Heart left ventricle (tissue), 16 donors: Measurements from ENCODE around the gene HTRA3. TPM values are rescaled to one million over a fixed set of nuclear protein-coding genes. Genes with fewer than 3 reads are reported as not detected.
A peak's percentile ranks its signal among the peaks of the same experiment; 100 is the strongest.

ENCODE experiments used
- ATAC-seq, 4 donors: fragments of 200-7000 bp; cut with Tn5 transposase; one replicate each; pipeline ENCODE4 v1.9.1; 2020 to 2022; ENCODE audit warnings: moderate library complexity in 4 of 4, mild to moderate bottlenecking in 3 of 4, moderate number of reproducible peaks in 1 of 4
- DNase-seq, 5 donors: peaks; one replicate each; pipeline ENCODE4 v3.0.0-alpha.2; 2020
- H3K27ac ChIP-seq, 12 donors: fragments of 200-600 bp; sonication (generic) in 4 of 12; one replicate each; pipeline versions ENCODE4 v1.5.0 to v1.8.0; 2016 to 2022; ENCODE audit warnings: mild to moderate bottlenecking in 2 of 12
- H3K27me3 ChIP-seq, 9 donors: fragments of 200-600 bp; sonication (generic) in 2 of 9; one replicate each; pipeline versions ENCODE4 v1.5.1 to v1.8.0; 2016 to 2022; ENCODE audit warnings: mild to moderate bottlenecking in 3 of 9
- H3K36me3 ChIP-seq, 9 donors: fragments of 200-600 bp; sonication (generic) in 2 of 9; one replicate each; pipeline versions ENCODE4 v1.5.0 to v1.8.0; 2018 to 2022; ENCODE audit warnings: mild to moderate bottlenecking in 2 of 9
- H3K4me1 ChIP-seq, 12 donors: fragments of 200-600 bp; sonication (generic) in 4 of 12; one replicate each; pipeline versions ENCODE4 v1.5.0 to v1.8.0; 2016 to 2022; ENCODE audit warnings: mild to moderate bottlenecking in 3 of 12
- H3K4me3 ChIP-seq, 12 donors: fragments of 200-600 bp; sonication (generic) in 4 of 12; one replicate each; pipeline versions ENCODE4 v1.5.0 to v1.8.0; 2017 to 2022; ENCODE audit warnings: mild to moderate bottlenecking in 9 of 12, moderate library complexity in 4 of 12
- H3K9me3 ChIP-seq, 12 donors: fragments of 200-600 bp; sonication (generic) in 4 of 12; one replicate each; pipeline versions ENCODE4 v1.5.0 to v1.8.0; 2016 to 2022; ENCODE audit warnings: mild to moderate bottlenecking in 1 of 12
- POLR2A ChIP-seq, 2 donors: fragments of 450-650 bp; IDR thresholded peaks; one replicate each; pipeline ENCODE4 v1.6.1; 2017; ENCODE audit warnings: antibody characterized with exemption in 2 of 2, mild to moderate bottlenecking in 2 of 2, moderate library complexity in 2 of 2
- WGBS, 4 donors: extraction: QIAGEN DNeasy Blood & Tissue Kit in 2 of 4; methylation state at CpG; one replicate each; pipeline versions ENCODE4 v1.1.5 to v1.1.7; 2013 to 2018; 5-methylcytosine and 5-hydroxymethylcytosine counted together
- intact Hi-C, 10 donors: fragments of 100-400 bp; cut with DNase I; formaldehyde crosslinking; loops; one replicate each; pipeline versions ENCODE4 v1.11.1 to v1.14.2; 2022
- polyA plus RNA-seq, 2 donors: library from polyadenylated mRNA; stranded (reverse); fragments of 200-250 nt; gene quantifications; one replicate each; pipeline ENCODE4 v1.2.3, GENCODE V29; 2013
- total RNA-seq, 9 donors: library from RNA; depleted of rRNA in 2 of 9; stranded (reverse); fragments of >200 nt in 2 of 9; fragmentation: NEBNext Ultra II Directional in 3 of 9; extraction: Animal tissue kit (Norgen Biotek cat#: 25700) in 3 of 9; gene quantifications; one replicate each; pipeline versions ENCODE4 v1.1.0 to v1.2.4, GENCODE V29; 2016 to 2023
- TF ChIP-seq, protein P1 (sequence below), 12 donors: fragments of 200-600 bp; sonication (generic) in 4 of 12; IDR thresholded peaks; one replicate each; pipeline versions ENCODE4 v1.5.0 to v1.8.0; 2018 to 2022; ENCODE audit warnings: antibody characterized with exemption in 12 of 12, mild to moderate bottlenecking in 5 of 12
- donor health status: ischemic (EF 13 %, LVEDD 7.1; RV severe dilation, severe dysfunction).
- donor health status: healthy with polysubstance abuse.
- donor health status: DM: no; HTN: yes; CAD: no.
- donor health status: DM: no; HTN: no; CAD: no.
- donor health status: ischemic (EF 25% LVEDD 6.9; RV normal size, moderate dysfunction).
- donor health status: ischemic (EF 25% LVEDD 5.7; RV mildly dilated, moderate dysfunction).
- donor health status: healthy.
- donor health status: DM: yes; HTN: yes; CAD: no.
- donor health status: ischemic (EF 35%, LVEDD 5.7; RV mildly dilated, moderate dysfunction).
- donor health status: nonischemic (EF 11% LVEDD 7.7; RV severe dilation, severe dysfunction).
- donor health status: DM: yes; HTN: yes; CAD: no.
- donor health status: PGD.
- donor health status: ischemic (EF 29% LVEDD 5.4; RV normal size, mild dysfunction).
- donor health status: nonischemic (EF 23%, LVEDD 6.1; RV moderate dilation, normal function).

Gene HTRA3
- total and polyA plus RNA-seq, 11 donors, result 26.8 to 84.6 (median 50.1) TPM

DNA sequence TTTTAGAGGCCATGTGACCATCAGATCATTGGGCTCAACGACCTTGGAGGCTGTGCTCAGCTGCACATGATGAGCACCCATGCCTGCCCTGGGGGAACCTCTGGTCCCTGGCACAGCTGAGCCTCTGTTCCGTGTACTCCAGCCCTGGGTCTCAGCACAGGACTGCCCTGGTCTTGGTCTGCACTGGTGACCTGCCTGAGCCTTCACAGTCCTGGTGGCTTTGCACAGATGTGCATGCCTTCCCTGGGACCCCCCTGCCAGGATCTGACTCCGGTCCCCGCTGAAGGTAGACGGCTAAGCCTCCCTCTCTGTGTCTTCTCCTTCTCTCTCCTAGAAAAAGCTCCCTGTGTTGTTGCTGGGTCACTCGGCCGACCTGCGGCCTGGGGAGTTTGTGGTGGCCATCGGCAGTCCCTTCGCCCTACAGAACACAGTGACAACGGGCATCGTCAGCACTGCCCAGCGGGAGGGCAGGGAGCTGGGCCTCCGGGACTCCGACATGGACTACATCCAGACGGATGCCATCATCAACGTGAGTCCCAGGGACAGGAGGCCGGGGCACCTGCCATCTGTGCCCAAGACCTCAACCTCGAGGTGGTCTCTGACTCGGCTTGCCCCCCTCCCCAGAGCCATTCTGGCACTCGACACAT, 21.6 kb downstream of the HTRA3 start:
- H3K4me1 ChIP-seq, result peaks cover 0 to 8% (median 0%) of the 10 kb centered on the region in 12 donors
- DNase-seq, result peak in 4 of 5 donors; percentile 4 to 53 (median 15)
- H3K27me3 ChIP-seq, result no peaks in the 10 kb centered on the region
- no peak for ATAC-seq
- TF ChIP-seq, protein P1, sequence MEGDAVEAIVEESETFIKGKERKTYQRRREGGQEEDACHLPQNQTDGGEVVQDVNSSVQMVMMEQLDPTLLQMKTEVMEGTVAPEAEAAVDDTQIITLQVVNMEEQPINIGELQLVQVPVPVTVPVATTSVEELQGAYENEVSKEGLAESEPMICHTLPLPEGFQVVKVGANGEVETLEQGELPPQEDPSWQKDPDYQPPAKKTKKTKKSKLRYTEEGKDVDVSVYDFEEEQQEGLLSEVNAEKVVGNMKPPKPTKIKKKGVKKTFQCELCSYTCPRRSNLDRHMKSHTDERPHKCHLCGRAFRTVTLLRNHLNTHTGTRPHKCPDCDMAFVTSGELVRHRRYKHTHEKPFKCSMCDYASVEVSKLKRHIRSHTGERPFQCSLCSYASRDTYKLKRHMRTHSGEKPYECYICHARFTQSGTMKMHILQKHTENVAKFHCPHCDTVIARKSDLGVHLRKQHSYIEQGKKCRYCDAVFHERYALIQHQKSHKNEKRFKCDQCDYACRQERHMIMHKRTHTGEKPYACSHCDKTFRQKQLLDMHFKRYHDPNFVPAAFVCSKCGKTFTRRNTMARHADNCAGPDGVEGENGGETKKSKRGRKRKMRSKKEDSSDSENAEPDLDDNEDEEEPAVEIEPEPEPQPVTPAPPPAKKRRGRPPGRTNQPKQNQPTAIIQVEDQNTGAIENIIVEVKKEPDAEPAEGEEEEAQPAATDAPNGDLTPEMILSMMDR (IDR thresholded peaks at IDR 0.05), result no peak
- TF ChIP-seq POLR2A (IDR thresholded peaks at IDR 0.05), result no peak
- no peak overlapping the region for H3K4me3 ChIP-seq
- intact Hi-C loops, result no loop called here
- H3K27ac ChIP-seq, result no peak overlapping the region
- no peaks in the 10 kb centered on the region for H3K9me3 ChIP-seq
- WGBS, 4 donors, result 85 to 89% (median 86%) methylated on average over 9 to 21 of the region's 21 CpGs
- peaks cover 0 to 66% (median 12%) of the 10 kb centered on the region in 9 donors for H3K36me3 ChIP-seq

DNA sequence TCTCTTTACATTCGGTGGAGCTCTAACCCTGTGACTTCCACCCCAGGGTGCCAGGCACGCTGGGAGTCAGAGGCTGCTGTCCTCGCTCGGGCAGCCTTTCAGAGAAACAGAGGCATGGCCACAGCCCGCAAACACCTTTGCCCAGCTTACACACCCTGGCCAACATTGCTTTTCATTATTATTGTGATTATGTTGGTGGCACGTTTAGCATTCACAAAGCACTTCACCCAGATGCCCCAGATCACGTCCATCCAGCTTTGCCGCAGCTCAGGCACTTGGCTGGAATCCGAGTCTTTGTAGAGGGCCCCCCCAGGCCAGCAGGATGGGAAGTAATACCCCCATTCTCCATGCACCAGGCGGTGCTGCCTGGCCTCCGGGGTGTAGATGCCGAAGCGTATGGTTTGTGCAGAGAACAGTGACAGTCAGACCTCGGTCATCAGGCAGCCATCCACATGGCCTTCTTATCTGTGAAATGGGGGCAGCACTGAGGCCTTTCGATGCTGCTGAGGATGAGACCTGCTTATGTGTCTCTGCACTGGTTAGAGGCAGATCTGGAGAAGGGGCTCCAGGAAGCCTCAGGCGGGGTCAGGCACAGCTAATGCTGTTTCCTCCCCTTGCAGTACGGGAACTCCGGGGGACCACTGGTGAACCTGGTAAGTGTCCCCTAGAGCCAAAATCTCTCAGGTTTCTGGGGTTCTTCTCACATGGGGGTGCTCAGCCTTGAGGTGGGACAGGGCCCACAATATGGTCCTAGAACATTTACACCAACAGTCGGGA, 22.3 kb downstream of the HTRA3 start:
- Histone ChIP-seq H3K36me3 (peaks cover 0 to 74% (median 12%) of the 10 kb centered on the region in 9 donors), H3K27me3 (no peaks in the 10 kb centered on the region), H3K4me3 (no peak overlapping the region), H3K27ac (no peak overlapping the region), H3K4me1 (peaks cover 0 to 3% (median 0%) of the 10 kb centered on the region in 12 donors), H3K9me3 (no peaks in the 10 kb centered on the region)
- 91 to 94% (median 92%) methylated on average over 16 to 19 of the region's 19 CpGs for WGBS, 4 donors
- ATAC-seq, result no peak
- intact Hi-C loops, result no loop called here
- TF ChIP-seq POLR2A (IDR thresholded peaks at IDR 0.05), result no peak
- peak in 3 of 5 donors; percentile 2 to 15 (median 5) for DNase-seq

DNA sequence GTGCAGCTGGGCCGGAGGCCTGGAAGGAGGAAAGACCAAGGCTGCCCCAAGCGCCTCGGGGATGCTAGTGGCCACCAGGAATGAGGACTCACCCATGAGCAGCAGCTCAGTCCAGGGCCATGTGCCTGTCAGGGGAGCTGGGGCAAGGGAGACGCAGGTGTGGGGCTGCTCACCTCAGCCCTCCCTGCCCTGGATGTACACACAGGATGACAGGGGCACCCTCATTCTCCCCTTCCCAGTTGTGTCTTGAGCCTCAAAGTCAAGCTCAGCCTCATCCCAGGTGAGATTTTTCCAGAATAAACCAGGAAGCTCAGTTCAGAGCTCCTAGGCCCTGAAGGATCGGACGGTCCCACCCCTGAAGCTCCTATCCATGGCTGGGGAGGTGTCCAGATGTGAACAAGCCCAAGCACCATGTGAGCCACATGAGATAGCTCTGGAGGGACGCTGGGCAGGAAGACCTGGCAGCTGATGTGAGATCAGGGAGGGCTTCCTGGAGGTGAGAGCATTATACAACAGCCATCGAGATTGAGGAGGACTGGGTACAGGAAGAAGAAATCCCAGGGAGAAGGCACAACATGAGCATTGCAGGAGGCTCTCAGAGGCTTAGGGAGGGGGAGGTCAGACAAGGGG, 23.0 kb downstream of the HTRA3 start:
- intact Hi-C loops, result no loop called here
- Histone ChIP-seq H3K27ac (no peak overlapping the region), H3K27me3 (no peaks in the 10 kb centered on the region), H3K9me3 (no peaks in the 10 kb centered on the region), H3K4me1 (no peaks in the 10 kb centered on the region), H3K36me3 (peaks cover 0 to 74% (median 12%) of the 10 kb centered on the region in 9 donors), H3K4me3 (no peak overlapping the region)
- peak in 2 of 5 donors; percentile 8 to 13 for DNase-seq
- TF ChIP-seq, protein P1 (IDR thresholded peaks at IDR 0.05), result no peak
- no peak for TF ChIP-seq POLR2A (IDR thresholded peaks at IDR 0.05)
- WGBS, 4 donors, result 80 to 91% (median 86%) methylated on average over 7 to 8 of the region's 8 CpGs
- no peak for ATAC-seq

DNA sequence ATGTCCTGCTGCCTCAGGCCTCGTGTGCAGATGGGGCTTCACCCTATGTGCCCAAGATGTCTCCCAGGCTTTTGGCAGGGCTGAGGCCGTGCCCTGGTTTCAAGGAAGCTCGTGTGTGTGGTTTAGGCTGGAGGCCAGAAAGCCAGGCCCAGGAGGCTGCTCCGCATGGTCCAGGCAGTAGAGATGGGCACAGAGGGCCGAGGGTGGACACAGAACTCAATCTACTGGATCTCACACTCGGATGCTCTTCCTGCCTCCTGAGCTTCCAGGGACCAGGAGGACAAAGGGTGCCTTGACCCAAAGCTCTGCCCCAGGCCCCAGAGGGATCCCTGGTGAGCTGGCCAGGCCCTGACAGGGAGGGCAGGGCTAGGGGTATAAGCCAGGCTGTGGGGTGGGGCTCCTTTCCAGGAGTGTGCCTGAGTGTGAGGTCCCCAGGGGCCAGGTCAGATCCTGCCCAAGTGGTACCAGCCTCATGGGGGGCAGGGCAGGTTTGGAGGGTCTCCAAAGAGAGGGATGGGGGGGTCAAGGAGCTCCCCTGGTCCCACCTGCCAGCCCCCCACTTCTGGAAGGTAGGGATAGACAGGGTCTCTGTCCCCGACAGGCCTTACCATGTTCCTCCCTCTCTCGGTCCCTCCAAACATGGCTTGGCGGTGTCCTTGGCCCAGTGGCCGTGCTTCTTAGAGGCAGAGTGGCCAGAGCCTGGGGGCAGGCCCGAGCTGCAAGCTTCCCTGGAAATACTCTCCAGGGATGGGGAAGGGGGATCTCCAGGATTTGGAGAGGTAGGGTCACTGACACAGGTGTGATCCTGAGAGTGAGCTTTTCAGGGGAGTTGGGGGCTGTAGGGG, 23.8 kb downstream of the HTRA3 start:
- Histone ChIP-seq H3K36me3 (peaks cover 0 to 69% (median 12%) of the 10 kb centered on the region in 9 donors), H3K4me1 (no peaks in the 10 kb centered on the region), H3K9me3 (no peaks in the 10 kb centered on the region), H3K27ac (no peak overlapping the region), H3K4me3 (no peak overlapping the region), H3K27me3 (no peaks in the 10 kb centered on the region)
- ATAC-seq (no peak), DNase-seq (peak in 3 of 5 donors; percentile 16 to 53 (median 20))
- WGBS, 4 donors, result 88 to 91% (median 89%) methylated on average over 10 to 11 of the region's 11 CpGs
- intact Hi-C loops, result no loop called here
- TF ChIP-seq POLR2A (IDR thresholded peaks at IDR 0.05), result no peak
- TF ChIP-seq, protein P1 (IDR thresholded peaks at IDR 0.05), result no peak
